B cell (primary cell): Measurements from ENCODE around the gene HABP4.

Experiments
- CTCF ChIP-seq: fragments of 200-600 bp; IDR thresholded peaks from one replicate; pipeline ENCODE4 v1.8.0; 2022; ENCODE audit warnings: antibody characterized with exemption, mild to moderate bottlenecking
- EZH2 ChIP-seq: IDR thresholded peaks from 2 replicates; pipeline ENCODE4 v1.6.1; 2012; ENCODE audit warnings: borderline replicate concordance, low read depth, mild to moderate bottlenecking, moderate library complexity, low read length; ENCODE audit not compliant: insufficient read depth, poor library complexity, severe bottlenecking

GRCh38 chr9:96462541-96462940 lies 12.6 kb downstream of the HABP4 start:
- TF ChIP-seq EZH2 (no peak), CTCF (no peak)
